BLaER1 treated with 17β-estradiol and CSF1 and Interleukin-3, amounts not matched to agents 10 nM and 100 nM (cell line): ENCODE results near the gene ARVCF.

Source experiments
- H3K27ac ChIP-seq, 11 experiments: shearing (Covaris generic); formaldehyde crosslinking; 2 replicates each; pipeline ENCODE4 v1.8.1; 2022
- H3K27me3 ChIP-seq, 11 experiments: shearing (Covaris generic); formaldehyde crosslinking; 2 replicates each; pipeline ENCODE4 v1.8.1; 2022
- H3K36me3 ChIP-seq, 11 experiments: shearing (Covaris generic); formaldehyde crosslinking; 2 replicates each; pipeline ENCODE4 v1.8.1; 2022
- H3K4me1 ChIP-seq, 10 experiments: shearing (Covaris generic); formaldehyde crosslinking; 2 replicates each; pipeline ENCODE4 v1.8.1; 2022
- H3K4me2 ChIP-seq, 11 experiments: shearing (Covaris generic); formaldehyde crosslinking; 2 replicates each; pipeline ENCODE4 v1.8.1; 2022
- H3K4me3 ChIP-seq, 10 experiments: shearing (Covaris generic); formaldehyde crosslinking; 2 replicates each; pipeline ENCODE4 v1.8.1; 2022
- H3K9ac ChIP-seq, 11 experiments: shearing (Covaris generic); formaldehyde crosslinking; 2 replicates each; pipeline ENCODE4 v1.8.1; 2022
- H3K9me3 ChIP-seq, 11 experiments: shearing (Covaris generic); formaldehyde crosslinking; replicated peaks in 1 of 11; 2 replicates each; pipeline ENCODE4 v1.8.1; 2022
- H4K20me1 ChIP-seq, 11 experiments: shearing (Covaris generic); formaldehyde crosslinking; 2 replicates each; pipeline ENCODE4 v1.8.1; 2022
- Cebpa-rat ChIP-seq, 11 experiments: shearing (Covaris generic); IDR thresholded peaks; 2 replicates each; pipeline ENCODE4 v1.8.1; 2022

ARVCF gene

GRCh38 chr22:19984201-19984753 lies 32.3 kb downstream of the ARVCF start:
- peak overlapping the region in 10 of 11 experiments; percentile 4 to 100 (median 98); a peak in 15 of 22 replicates for H3K4me2 ChIP-seq
- peaks cover 0 to 29% (median 25%) of the 10 kb centered on the region in 11 experiments; a peak in 15 of 22 replicates for H3K36me3 ChIP-seq
- H3K9me3 ChIP-seq: no peaks in the 10 kb centered on the region
- no peaks in the 10 kb centered on the region for H3K27me3 ChIP-seq
- peaks cover 6 to 55% (median 47%) of the 10 kb centered on the region in 10 experiments; a peak in 19 of 20 replicates for H3K4me1 ChIP-seq
- peak overlapping the region in 5 of 11 experiments; percentile 13 to 51 (median 30); a peak in 6 of 22 replicates for H3K9ac ChIP-seq
- H3K4me3 ChIP-seq: no peak overlapping the region
- TF ChIP-seq Cebpa-rat (IDR thresholded peaks at IDR 0.05): no peak
- H4K20me1 ChIP-seq: peaks cover 0 to 76% (median 44%) of the 10 kb centered on the region in 11 experiments; a peak in 19 of 22 replicates
- H3K27ac ChIP-seq: peak overlapping the region in 2 of 11 experiments; percentile 35 to 58; a peak in 4 of 22 replicates

DNA sequence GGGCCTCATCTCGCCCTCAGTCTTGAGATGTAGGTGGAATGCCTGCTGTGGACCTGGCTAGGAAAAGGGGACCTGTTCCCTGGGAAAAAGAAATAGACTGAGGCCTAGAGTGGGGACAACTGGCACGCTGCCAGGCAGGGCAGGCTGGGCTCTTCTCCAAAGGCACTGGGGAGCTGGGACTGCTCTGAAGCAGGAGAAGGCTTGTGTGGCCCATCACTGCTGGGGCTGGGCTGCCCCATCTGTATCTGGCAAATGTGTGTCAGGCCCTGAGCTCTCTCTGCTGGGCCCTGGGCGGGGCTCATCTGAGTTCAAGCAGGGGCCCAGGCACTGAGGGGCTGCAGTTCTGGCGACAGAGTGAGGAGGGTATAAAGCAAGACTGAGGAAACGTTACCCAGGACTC lies 32.9 kb downstream of the ARVCF start:
- peak overlapping the region in 2 of 11 experiments; percentile 35 to 58; a peak in 4 of 22 replicates for H3K27ac ChIP-seq
- H3K4me2 ChIP-seq: peak overlapping the region in 10 of 11 experiments; percentile 4 to 100 (median 98); a peak in 15 of 22 replicates
- H3K27me3 ChIP-seq: no peaks in the 10 kb centered on the region
- peaks cover 0 to 79% (median 44%) of the 10 kb centered on the region in 11 experiments; a peak in 19 of 22 replicates for H4K20me1 ChIP-seq
- no peaks in the 10 kb centered on the region for H3K9me3 ChIP-seq
- no peak overlapping the region for H3K4me3 ChIP-seq
- TF ChIP-seq Cebpa-rat (IDR thresholded peaks at IDR 0.05): no peak
- H3K4me1 ChIP-seq: peaks cover 6 to 51% (median 47%) of the 10 kb centered on the region in 10 experiments; a peak in 19 of 20 replicates
- peak overlapping the region in 6 of 11 experiments; percentile 13 to 51 (median 30); a peak in 9 of 22 replicates for H3K9ac ChIP-seq
- H3K36me3 ChIP-seq: peaks cover 0 to 35% (median 30%) of the 10 kb centered on the region in 11 experiments; a peak in 15 of 22 replicates

DNA sequence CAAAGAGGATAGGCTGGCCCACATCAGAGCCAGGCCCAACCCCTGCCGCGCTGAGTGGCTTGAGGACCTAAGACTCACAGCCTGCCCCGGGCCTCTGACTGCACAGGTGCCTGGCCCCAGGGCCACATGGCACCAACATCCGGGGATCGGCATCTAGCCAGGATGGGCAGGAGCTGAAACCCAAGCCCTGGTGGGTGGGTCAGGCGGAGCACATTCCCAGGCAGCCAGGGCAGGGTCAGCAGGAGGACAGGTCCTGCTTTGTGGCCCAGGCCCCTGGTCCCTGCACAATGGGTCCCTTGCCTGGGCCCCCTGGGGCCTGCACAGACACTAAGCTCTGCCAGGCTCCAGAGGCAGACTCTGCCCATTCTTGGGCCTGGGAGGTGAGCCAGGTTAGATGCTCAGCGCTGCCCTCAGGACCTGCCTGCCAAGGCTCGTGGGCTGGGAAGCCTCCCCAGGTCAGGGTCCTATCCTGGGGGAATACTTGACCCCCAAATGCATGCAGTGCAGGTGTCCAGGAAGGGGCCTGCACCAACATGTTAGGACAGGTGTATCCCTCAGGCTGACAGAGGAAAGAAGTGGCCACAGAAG lies 33.5 kb downstream of the ARVCF start:
- no peak for TF ChIP-seq Cebpa-rat (IDR thresholded peaks at IDR 0.05)
- H3K9me3 ChIP-seq: no peaks in the 10 kb centered on the region
- H3K9ac ChIP-seq: peak overlapping the region in 6 of 11 experiments; percentile 13 to 51 (median 30); a peak in 6 of 22 replicates
- peak overlapping the region in 9 of 11 experiments; percentile 4 to 100 (median 99); a peak in 15 of 22 replicates for H3K4me2 ChIP-seq
- H3K4me1 ChIP-seq: peaks cover 6 to 51% (median 47%) of the 10 kb centered on the region in 10 experiments; a peak in 19 of 20 replicates
- no peak overlapping the region for H3K4me3 ChIP-seq
- H4K20me1 ChIP-seq: peaks cover 0 to 82% (median 44%) of the 10 kb centered on the region in 11 experiments; a peak in 19 of 22 replicates
- H3K36me3 ChIP-seq: peaks cover 0 to 41% (median 36%) of the 10 kb centered on the region in 11 experiments; a peak in 15 of 22 replicates
- no peaks in the 10 kb centered on the region for H3K27me3 ChIP-seq
- peak overlapping the region in 2 of 11 experiments; percentile 35 to 58; a peak in 2 of 22 replicates for H3K27ac ChIP-seq

DNA sequence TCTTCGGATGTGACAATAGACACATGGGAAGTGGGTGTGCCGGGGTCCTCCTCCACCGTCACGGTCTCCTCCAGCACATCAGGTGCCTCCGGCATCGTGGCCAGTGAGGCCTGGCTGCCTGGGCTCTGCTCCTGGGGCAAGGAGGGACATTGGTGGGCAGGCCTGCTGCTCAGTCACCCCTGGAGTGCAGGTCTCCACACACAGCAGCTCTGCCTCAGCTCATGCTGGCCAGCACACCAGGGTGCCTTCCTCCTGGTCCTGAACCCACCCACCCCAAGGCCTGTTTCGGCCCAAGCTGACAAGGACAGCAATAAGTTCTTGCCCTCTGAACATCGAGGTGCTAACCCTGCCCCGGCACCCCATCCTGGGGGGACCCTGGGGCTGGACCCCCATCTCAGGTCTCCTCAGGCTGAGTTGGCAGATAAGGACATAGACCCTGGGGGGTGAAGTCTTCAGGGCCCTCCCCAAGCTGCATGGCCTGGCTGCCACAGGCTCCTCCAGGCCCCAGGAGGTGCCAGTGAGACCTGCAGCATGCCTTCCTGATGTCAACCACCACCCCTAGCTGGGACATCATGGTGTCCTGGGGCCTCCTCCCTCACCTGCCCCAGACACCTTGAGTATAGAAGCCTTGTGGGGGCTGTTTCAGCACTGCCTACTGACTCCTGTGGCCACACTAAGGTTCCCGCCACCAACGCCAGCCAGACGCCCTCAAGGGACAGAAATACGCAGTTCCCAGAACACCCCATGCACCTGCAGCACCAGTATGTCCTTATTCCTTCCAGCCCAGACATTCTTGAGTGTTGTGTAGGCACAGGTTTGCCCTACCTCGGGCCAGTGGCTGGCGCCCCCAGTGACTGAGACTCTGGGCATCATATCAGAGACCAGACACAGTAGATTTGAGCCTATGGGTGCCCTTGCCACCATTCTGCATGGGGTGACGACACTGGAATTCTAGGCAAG lies 34.4 kb downstream of the ARVCF start:
- H3K9ac ChIP-seq: peak overlapping the region in 4 of 11 experiments; percentile 6 to 51 (median 9); a peak in 2 of 22 replicates
- H3K36me3 ChIP-seq: peaks cover 0 to 46% (median 36%) of the 10 kb centered on the region in 11 experiments; a peak in 15 of 22 replicates
- H3K4me2 ChIP-seq: peak overlapping the region in 7 of 11 experiments; percentile 98 to 100 (median 100); a peak in 9 of 22 replicates
- TF ChIP-seq Cebpa-rat (IDR thresholded peaks at IDR 0.05): no peak
- peaks cover 6 to 50% (median 46%) of the 10 kb centered on the region in 10 experiments; a peak in 19 of 20 replicates for H3K4me1 ChIP-seq
- H3K27ac ChIP-seq: peak overlapping the region in 1 of 11 experiments; percentile 58; a peak in 1 of 22 replicates
- peaks cover 0 to 85% (median 44%) of the 10 kb centered on the region in 11 experiments; a peak in 19 of 22 replicates for H4K20me1 ChIP-seq
- no peak overlapping the region for H3K4me3 ChIP-seq
- no peaks in the 10 kb centered on the region for H3K9me3 ChIP-seq
- H3K27me3 ChIP-seq: no peaks in the 10 kb centered on the region

GRCh38 chr22:19981171-19981960 lies 35.3 kb downstream of the ARVCF start:
- no peaks in the 10 kb centered on the region for H3K27me3 ChIP-seq
- no peak overlapping the region for H3K4me2 ChIP-seq
- peaks cover 0 to 90% (median 44%) of the 10 kb centered on the region in 11 experiments; a peak in 19 of 22 replicates for H4K20me1 ChIP-seq
- peaks cover 4 to 56% (median 44%) of the 10 kb centered on the region in 10 experiments; a peak in 19 of 20 replicates for H3K4me1 ChIP-seq
- no peak for TF ChIP-seq Cebpa-rat (IDR thresholded peaks at IDR 0.05)
- peaks cover 0 to 49% (median 36%) of the 10 kb centered on the region in 11 experiments; a peak in 15 of 22 replicates for H3K36me3 ChIP-seq
- H3K9me3 ChIP-seq: no peaks in the 10 kb centered on the region
- no peak overlapping the region for H3K9ac ChIP-seq
- H3K27ac ChIP-seq: no peak overlapping the region
- no peak overlapping the region for H3K4me3 ChIP-seq

DNA sequence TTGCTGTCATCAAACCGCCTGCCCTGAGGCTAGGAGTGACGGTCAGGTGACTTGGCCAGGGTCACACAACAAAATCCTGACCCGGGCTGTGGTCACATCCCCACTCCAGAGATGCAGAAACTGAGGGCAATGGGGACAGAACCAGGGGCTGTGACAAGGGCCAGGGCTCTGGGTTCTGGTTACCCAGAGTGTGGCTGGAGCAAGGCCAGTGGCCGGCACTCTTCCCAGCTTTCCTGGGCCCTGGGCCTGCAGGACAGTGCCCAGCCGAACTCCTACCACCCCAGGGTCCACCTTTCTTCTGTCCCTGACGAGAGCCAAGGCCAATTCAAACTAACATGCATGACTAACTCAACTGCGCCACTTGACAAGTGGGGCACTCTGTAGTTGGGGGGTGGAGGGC lies 35.9 kb downstream of the ARVCF start:
- no peaks in the 10 kb centered on the region for H3K9me3 ChIP-seq

DNA sequence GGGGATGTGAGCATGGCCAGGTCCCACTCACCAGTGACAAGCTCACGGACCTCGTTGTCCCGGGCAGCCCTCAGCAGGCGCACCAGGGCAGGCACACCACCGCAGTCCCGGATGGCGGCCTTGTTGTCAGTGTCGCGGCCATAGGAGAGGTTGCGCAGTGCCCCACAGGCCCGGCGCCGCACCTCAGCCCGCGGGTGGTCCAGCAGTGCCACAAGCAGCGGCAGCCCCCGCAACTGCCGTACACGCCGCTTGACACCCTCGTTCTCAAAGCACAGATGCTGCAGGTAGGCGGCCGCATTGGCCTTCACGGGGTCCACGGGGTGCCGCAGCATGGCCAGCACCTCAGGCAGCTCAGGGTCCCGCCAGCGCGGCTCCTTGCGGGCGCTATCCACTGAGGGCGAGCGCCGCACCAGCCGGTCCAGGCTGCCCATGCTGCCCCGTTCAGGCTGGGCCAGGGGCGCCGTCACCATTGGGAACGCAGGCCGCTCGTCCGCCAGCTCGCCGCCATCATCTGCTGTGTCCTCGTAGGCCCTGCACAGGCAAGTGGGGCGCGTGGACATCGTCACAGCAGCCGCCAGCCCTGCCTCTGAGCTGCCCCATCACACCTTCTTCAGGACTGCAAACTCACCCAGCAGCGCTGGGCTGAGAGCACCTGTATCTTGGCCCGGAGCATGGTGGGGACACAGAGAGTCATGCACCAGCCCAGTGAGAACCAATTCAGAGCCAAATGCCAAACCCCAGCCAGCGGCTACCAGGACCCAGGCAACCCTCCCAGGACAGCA lies 36.7 kb downstream of the ARVCF start:
- Histone ChIP-seq H3K4me1 (peaks cover 7 to 56% (median 44%) of the 10 kb centered on the region in 10 experiments), H3K36me3 (peaks cover 0 to 49% (median 36%) of the 10 kb centered on the region in 11 experiments; a peak in 15 of 22 replicates), H3K4me3 (no peak overlapping the region), H4K20me1 (peaks cover 0 to 78% (median 38%) of the 10 kb centered on the region in 11 experiments; a peak in 18 of 22 replicates), H3K9me3 (no peaks in the 10 kb centered on the region), H3K4me2 (no peak overlapping the region), H3K27ac (no peak overlapping the region), H3K9ac (no peak overlapping the region), H3K27me3 (no peaks in the 10 kb centered on the region)
- no peak for TF ChIP-seq Cebpa-rat (IDR thresholded peaks at IDR 0.05)

More for the DNA sequence above, 35.9 kb downstream of the ARVCF start:
- Histone ChIP-seq H3K4me1 (peaks cover 0 to 56% (median 44%) of the 10 kb centered on the region in 10 experiments; a peak in 19 of 20 replicates), H3K9ac (no peak overlapping the region), H3K27ac (no peak overlapping the region), H3K4me3 (no peak overlapping the region), H3K27me3 (no peaks in the 10 kb centered on the region), H3K4me2 (no peak overlapping the region), H4K20me1 (peaks cover 0 to 84% (median 39%) of the 10 kb centered on the region in 11 experiments; a peak in 19 of 22 replicates), H3K36me3 (peaks cover 0 to 49% (median 36%) of the 10 kb centered on the region in 11 experiments; a peak in 15 of 22 replicates)
- TF ChIP-seq Cebpa-rat (IDR thresholded peaks at IDR 0.05): no peak
